SKM-1 treated with dmso at 0.1 percent for 144 hours (cell line): ENCODE results near the gene CCDC69.
A peak's percentile ranks its signal among the peaks of the same experiment; 100 is the strongest.

ENCODE experiments used
- DNase-seq: peaks from one replicate; lab custom pipeline; 2025; ENCODE audit not compliant: unreplicated experiment; lab: John Stamatoyannopoulos, UW

The CCDC69 gene

DNA sequence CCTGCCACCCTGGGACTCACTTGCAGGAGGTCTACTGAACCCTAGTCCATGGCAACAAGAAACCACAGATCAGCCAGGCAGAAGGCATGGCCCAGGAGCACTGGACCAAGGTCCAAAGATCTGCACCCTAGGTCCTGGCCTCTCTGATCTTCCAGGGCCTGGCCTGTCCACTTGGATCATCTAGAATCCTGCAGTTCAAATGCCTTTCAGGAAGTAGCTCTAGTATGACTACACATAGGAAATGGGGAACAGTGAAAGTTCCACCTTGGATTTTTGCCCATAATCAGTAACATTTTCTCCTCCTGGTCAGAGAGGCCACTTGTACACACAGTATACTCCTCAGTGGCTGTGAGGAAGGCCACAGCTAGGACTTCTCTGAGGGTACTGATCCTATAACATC is 77.8 kb downstream of the CCDC69 start:
- no peak for DNase-seq

DNA sequence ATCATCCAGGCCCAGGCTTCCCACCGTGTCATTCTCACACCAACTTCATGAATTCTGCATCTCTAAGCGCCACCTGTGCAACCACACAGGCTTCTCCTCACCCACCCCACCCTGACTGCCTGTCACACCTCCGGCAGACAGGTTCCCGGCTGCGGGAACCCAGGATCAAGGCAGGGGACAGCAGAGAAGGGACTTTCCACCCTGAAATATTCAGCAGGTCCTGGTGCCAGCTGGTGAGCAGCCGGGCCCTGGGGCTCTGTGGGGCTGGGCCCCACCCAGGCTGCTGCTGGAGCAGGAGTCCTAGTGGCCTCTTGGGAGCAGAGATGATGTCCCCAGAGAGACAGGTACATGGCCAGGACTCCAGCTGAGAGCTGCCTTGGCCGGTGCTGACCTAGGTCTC is 79.0 kb downstream of the CCDC69 start:
- DNase-seq = no peak

DNA sequence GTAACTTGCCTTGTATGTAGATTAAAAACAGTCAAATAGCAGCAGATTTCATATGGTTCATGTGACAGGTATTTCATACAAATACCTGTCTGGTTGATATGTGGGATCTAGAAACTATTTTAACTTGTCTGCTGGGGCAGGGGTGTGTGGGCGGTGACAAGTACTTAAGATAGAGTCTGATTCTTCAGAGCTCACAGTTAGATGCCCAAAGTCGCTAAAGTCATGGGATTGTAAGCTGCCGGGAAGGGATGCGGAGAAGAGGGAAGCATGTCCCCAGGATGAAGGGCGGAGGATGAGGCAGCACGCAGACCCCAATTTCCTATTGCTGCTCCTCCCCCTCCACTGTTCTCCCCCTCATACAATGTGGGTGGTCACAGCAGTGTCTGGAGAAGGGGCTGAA is 79.6 kb downstream of the CCDC69 start:
- no peak for DNase-seq

- DNase-seq = no peak
Measured at GRCh38 chr5:151143645-151144044, 80.2 kb downstream of the CCDC69 start.

DNA sequence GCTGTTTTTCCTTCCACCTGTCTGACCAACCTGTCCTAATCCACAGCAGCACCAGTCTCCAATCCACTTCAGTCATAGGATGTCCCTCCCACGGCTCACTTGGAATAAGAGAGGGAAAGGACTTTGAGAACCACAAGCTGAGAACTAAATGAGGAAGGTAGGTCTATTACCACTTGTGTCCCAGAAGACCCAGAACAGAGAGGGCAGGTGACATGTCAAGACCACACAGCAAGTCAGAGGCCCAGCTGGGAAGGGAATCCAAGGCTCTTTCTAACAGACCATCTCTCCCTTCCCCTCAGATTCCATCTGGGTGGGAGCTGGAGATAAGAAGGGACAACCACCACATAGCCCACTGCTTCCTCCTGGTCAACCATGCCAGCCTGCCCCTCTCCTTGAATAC is 81.0 kb downstream of the CCDC69 start:
- no peak for DNase-seq

GRCh38 chr5:151141535-151141934 is 82.4 kb downstream of the CCDC69 start:
- DNase-seq = no peak

- no peak for DNase-seq
Measured at GRCh38 chr5:151140686-151141459, 83.0 kb downstream of the CCDC69 start.

DNA sequence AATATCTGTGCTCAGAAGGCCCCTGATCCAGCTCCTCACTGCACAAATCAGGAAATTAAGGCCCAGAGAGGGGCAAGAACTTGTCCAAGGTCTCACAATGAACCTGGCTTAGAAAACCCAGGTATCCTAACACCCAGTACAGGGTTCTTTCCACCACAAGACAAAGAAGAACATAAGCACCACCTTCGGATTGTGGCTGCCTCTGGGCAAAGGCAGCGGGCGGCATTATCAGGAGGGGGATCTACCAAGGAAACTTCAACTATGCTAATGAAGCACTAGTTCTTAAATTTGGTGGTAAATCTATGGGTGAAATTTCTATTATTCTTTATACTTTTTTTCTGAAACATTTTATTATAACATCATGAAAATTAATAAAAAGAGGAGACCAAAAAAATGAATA is 84.2 kb downstream of the CCDC69 start:
- DNase-seq = no peak

DNA sequence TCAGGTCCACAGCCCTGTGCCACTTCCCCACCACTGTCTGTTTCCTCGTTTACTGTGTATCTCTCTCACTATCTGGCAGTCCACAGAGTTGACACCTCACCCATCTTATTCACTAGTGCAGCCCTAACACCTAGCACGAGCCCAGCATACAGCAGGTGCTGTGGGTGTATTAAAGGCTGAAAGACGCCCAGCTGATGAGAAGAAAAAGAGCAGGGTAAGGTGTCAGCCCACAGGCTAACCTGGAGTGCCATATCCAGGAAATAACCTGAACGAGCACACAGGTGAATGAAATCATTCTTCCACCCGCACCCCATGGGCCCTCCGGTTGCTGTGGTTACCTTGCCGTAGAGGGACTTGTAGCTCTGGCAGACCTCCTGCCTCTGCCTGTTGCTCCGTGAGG is 84.9 kb downstream of the CCDC69 start:
- DNase-seq = no peak

DNA sequence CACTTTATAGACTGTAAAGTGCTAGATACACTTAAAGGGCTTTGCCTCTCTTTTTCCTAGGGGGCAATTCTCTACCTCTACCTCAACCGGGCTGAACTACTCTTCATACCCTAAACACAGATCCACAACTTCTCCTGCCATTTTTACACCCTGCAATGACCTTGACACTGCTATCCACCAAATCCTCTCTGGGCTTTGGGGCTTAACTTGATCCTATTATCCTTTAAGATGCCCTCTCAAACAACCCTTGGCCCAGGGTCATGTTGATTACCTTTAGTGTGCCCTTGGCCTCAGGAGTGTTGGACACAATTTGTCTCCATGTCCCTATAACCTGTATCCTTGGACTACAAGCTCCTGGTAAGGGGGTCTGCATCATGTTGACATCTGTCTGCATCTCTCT is 85.8 kb downstream of the CCDC69 start:
- no peak for DNase-seq

DNA sequence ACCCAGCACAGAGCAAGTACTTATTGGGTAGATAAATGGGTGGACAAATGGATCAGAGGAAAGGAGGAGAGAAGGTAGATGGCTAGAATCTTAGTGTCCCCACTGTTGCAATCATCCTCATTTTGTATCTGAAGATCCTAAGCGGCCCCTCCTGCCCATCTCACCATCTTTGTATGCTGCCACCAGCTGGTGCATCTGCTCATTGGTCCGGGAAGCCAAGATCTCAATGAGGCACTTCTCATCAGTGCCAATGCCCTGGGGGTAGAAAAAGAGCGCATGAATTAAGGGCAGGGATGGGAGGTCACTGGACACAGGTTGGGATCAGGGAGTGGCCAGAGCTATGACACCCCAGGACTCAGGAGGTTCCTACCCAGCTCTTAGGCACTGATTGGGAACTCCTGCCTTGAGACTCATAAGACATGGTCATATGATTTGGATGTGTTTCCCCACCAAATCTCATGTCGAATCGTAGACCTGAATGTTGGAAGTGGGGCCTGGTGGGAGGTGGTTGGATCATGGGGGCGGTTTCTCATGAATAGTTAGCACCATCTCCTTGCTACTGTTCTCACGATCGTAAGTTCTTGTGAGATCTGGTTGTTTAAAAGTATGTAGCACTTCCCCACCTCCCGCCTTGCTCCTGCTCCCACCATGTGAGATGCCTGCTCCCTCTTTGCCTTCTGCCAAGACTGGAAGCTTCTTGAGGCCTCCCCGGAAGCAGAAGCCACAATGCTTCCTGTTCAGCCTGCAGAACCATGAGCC is 86.6 kb downstream of the CCDC69 start:
- no peak for DNase-seq

DNA sequence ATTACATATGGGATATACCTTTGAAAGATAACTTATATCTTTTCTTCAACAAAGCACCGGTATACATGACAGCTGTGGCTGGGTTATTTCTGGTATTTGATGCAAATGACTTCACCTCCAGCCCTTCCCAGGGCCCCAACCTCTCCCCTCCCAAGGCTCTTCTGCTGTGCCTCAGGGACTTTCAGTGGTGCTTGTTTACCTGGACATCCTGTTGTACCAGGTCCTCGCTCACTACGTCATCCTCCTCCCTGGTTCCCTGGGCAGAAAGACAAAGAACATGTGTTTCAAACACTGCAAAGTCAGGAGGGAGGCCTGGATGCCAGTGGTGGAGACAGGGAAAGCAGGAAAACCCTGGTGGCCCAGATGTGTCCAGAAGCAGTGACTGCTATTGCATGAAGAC is 89.7 kb downstream of the CCDC69 start:
- no peak for DNase-seq

DNA sequence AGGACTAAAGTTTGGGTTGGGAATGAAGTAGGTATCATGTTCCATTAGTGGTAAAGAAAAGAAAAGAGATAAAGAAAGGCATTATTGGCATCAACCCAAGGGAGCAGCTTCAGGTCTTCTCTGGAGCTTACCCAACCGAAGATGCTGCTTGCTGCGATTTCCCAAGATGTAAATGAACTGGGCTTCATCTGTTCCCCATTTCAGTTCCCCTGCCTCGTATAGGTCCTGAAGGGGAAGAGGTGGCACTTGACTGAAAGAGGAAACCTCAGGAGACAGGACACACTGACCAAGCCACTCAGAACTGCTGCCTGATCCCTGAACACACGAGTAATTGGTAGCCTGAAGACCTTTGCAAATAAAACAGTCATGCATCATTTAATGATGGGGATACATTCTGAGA is 90.9 kb downstream of the CCDC69 start:
- peak; percentile 95 for DNase-seq
